Peyer's patch (tissue), 4 donors: ENCODE measurements around the gene RDH12. TPM values are rescaled to one million over a fixed set of nuclear protein-coding genes. Genes with fewer than 3 reads are reported as not detected.

Source experiments
- DNase-seq, 3 donors: peaks; one replicate each; pipeline ENCODE4 v3.0.0-alpha.2; 2017 to 2019
- H3K27ac ChIP-seq, 4 donors: fragments of 200-600 bp; sonication (generic); one replicate each; pipeline ENCODE4 v1.5.1; 2016 to 2019
- H3K27me3 ChIP-seq, 2 donors: fragments of 200-600 bp; sonication (generic); one replicate each; pipeline ENCODE4 v1.5.1; 2019
- H3K36me3 ChIP-seq, 3 donors: fragments of 200-600 bp; sonication (generic); one replicate each; pipeline ENCODE4 v1.5.1; 2016 to 2019
- H3K4me1 ChIP-seq, 4 donors: fragments of 200-600 bp; sonication (generic); one replicate each; pipeline ENCODE4 v1.5.1; 2016 to 2019
- H3K4me3 ChIP-seq, 4 donors: fragments of 200-600 bp; sonication (generic); 1 replicate in 3 of 4; 2 replicates in 1 of 4; pipeline ENCODE4 v1.5.1; 2016 to 2019; ENCODE audit warnings: mild to moderate bottlenecking in 1 of 4
- H3K9me3 ChIP-seq, 4 donors: fragments of 200-600 bp; sonication (generic); one replicate each; pipeline ENCODE4 v1.5.1; 2016 to 2019; ENCODE audit warnings: mild to moderate bottlenecking in 1 of 4
- CTCF ChIP-seq, 6 experiments: fragments of 450-650 bp in 4 of 6; fragments of 200-600 bp in 2 of 6; sonication (generic) in 1 of 6; IDR thresholded peaks; one replicate each; pipeline ENCODE4 v1.5.1; 2017 to 2019; ENCODE audit warnings: antibody characterized with exemption in 6 of 6, mild to moderate bottlenecking in 3 of 6, moderate library complexity in 1 of 6
- POLR2A ChIP-seq, 2 donors: fragments of 450-650 bp; IDR thresholded peaks; one replicate each; pipeline ENCODE4 v1.5.1; 2017; ENCODE audit warnings: antibody characterized with exemption in 2 of 2, mild to moderate bottlenecking in 2 of 2, moderate library complexity in 2 of 2
- total RNA-seq, 4 donors: library from RNA; depleted of rRNA; stranded (reverse); fragments of >200 nt; gene quantifications; one replicate each; pipeline ENCODE4 v1.1.0, GENCODE V29; 2016

The RDH12 gene
- total RNA-seq, 4 donors from 2014 or later: not detected

DNA sequence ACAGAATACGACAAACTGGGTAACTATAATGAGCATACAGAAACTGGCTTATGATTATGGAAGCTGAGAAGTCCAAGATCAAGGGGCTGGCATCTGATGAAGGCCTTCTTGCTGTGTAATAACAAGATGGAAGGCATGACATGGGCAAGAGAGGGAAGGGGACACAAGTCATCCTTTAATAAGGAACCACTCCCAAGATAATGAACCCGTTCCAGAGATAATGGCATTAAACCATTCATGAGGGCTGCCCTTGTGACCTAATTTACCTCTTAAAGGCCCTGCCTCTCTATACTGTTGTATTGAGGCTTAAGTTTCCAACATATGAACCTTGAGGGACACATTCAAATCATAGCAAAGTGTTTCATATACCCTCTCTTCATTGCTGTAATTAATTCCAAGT, 22.7 kb upstream of the RDH12 start:
- H3K27ac ChIP-seq: no peak overlapping the region
- TF ChIP-seq CTCF (IDR thresholded peaks at IDR 0.05) (no peak), POLR2A (IDR thresholded peaks at IDR 0.05) (no peak)
- no peaks in the 10 kb centered on the region for H3K9me3 ChIP-seq
- no peaks in the 10 kb centered on the region for H3K27me3 ChIP-seq
- H3K4me1 ChIP-seq: peaks cover 0 to 3% (median 0%) of the 10 kb centered on the region in 4 donors
- H3K4me3 ChIP-seq: no peak overlapping the region
- H3K36me3 ChIP-seq: peaks cover 0 to 19% (median 0%) of the 10 kb centered on the region in 3 donors
- DNase-seq: no peak

DNA sequence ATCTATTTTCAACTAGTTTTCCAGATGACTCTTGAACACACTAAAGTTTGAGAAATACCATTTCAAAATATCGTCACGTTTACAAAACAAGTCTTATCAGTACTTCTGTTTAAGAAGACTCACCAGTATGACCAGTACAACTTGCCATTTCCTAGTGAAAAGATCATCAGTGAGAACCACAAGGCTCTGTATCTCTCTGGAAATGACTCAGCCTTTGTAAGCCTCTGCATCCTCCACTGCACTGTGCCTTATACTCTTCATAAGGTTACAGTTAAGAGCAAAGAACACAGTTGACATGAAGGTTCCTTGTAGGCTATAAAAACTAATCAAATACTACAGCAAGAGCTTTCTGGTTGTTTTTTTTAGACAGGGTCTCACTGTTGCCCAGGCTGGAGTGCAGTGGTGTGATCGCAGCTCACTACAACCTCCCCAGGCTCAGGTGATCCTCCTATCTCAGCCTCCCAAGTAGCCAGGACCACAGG, 21.5 kb upstream of the RDH12 start:
- H3K27ac ChIP-seq: no peak overlapping the region
- no peak overlapping the region for H3K4me3 ChIP-seq
- peaks cover 0 to 29% (median 0%) of the 10 kb centered on the region in 3 donors for H3K36me3 ChIP-seq
- DNase-seq: no peak
- H3K27me3 ChIP-seq: no peaks in the 10 kb centered on the region
- H3K4me1 ChIP-seq: peaks cover 0 to 3% (median 0%) of the 10 kb centered on the region in 4 donors
- TF ChIP-seq POLR2A (IDR thresholded peaks at IDR 0.05) (no peak), CTCF (IDR thresholded peaks at IDR 0.05) (no peak)
- H3K9me3 ChIP-seq: no peaks in the 10 kb centered on the region

- Histone ChIP-seq H3K27ac (no peak overlapping the region), H3K36me3 (peaks cover 0 to 37% (median 0%) of the 10 kb centered on the region in 3 donors), H3K4me1 (peaks cover 0 to 3% (median 0%) of the 10 kb centered on the region in 4 donors), H3K27me3 (no peaks in the 10 kb centered on the region), H3K4me3 (no peak overlapping the region), H3K9me3 (no peaks in the 10 kb centered on the region)
- no peak for DNase-seq
- TF ChIP-seq CTCF (IDR thresholded peaks at IDR 0.05): no peak
- TF ChIP-seq POLR2A (IDR thresholded peaks at IDR 0.05): no peak
Measured at GRCh38 chr14:67680941-67681340, 20.7 kb upstream of the RDH12 start.

DNA sequence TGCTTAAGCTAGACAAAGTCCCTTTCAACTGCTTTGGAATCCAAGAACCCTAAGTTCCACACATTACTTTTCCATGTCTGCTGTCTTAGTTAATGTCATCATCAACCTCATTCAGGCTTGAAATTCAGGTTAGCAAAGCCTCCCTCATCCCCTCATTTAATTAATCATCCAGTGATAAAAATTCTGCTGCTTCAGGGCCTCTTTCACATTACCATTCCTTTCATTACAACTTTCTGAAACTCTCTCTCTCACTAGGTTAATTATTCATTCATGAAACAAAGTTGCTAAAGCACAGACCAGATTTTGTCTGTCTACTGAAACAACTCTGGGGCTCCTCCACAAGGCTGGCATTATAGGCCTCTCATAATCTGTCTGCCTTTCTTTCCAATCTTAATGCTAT, 17.8 kb upstream of the RDH12 start:
- Histone ChIP-seq H3K36me3 (peaks cover 0 to 43% (median 0%) of the 10 kb centered on the region in 3 donors), H3K4me1 (peaks cover 0 to 3% (median 0%) of the 10 kb centered on the region in 4 donors), H3K4me3 (no peak overlapping the region), H3K27me3 (no peaks in the 10 kb centered on the region), H3K9me3 (no peaks in the 10 kb centered on the region), H3K27ac (no peak overlapping the region)
- TF ChIP-seq CTCF (IDR thresholded peaks at IDR 0.05): no peak
- TF ChIP-seq POLR2A (IDR thresholded peaks at IDR 0.05): no peak
- DNase-seq: no peak

DNA sequence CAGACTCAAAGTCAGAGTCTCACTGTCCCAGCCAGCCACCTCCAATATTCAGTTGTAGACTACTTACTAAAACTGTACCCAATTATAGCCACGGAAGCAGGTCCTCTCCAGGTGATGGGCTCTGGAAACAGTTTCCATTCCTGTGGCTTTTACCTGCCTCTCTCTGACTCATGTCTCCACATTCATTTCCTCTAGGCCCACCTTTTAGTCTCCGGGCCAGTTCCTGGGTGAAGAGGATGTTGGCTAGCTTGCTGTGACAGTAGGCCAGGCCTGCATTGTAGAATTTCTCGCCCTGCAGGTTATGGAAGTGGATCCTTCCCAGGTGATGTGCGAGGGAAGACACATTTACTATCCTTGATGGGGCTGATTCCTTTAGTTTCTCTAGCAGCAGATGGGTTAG, 11.7 kb upstream of the RDH12 start:
- TF ChIP-seq POLR2A (IDR thresholded peaks at IDR 0.05) (no peak), CTCF (IDR thresholded peaks at IDR 0.05) (no peak)
- Histone ChIP-seq H3K4me1 (peaks cover 0 to 7% (median 0%) of the 10 kb centered on the region in 4 donors), H3K27ac (no peak overlapping the region), H3K4me3 (no peak overlapping the region), H3K36me3 (peaks cover 0 to 56% (median 0%) of the 10 kb centered on the region in 3 donors), H3K27me3 (no peaks in the 10 kb centered on the region), H3K9me3 (no peaks in the 10 kb centered on the region)
- DNase-seq: no peak
